Activated naive CD4-positive, alpha-beta T cell treated with anti-CD3 and anti-CD28 coated beads, Interleukin-2, amount 50 U/mL, for 72 hours (primary cell): Measurements from ENCODE around the gene CLDN14. TPM values are rescaled to one million over a fixed set of nuclear protein-coding genes. Genes with fewer than 3 reads are reported as not detected.
A peak's percentile ranks its signal among the peaks of the same experiment; 100 is the strongest.

Experiments
- ATAC-seq, 2 donors: fragments of 150-1000 bp; cut with Tn5 transposase; 2 replicates each; pipeline ENCODE4 v1.10.0; 2021; ENCODE audit warnings: mild to moderate bottlenecking in 2 of 2, moderate library complexity in 2 of 2
- DNase-seq, 2 donors: peaks; one replicate each; pipeline ENCODE4 v3.0.0; 2021 to 2022; ENCODE audit warnings: low spot score in 2 of 2
- H3K27ac Mint-ChIP-seq, 2 donors: one replicate each; pipeline ENCODE4 v1.8.0; 2022; ENCODE audit warnings: mild to moderate bottlenecking in 2 of 2, mixed read lengths in 2 of 2
- H3K36me3 Mint-ChIP-seq, 2 donors: one replicate each; pipeline ENCODE4 v1.8.0; 2022; ENCODE audit warnings: mixed read lengths in 2 of 2
- H3K9me3 Mint-ChIP-seq, 2 donors: one replicate each; pipeline ENCODE4 v1.8.0; 2022; ENCODE audit warnings: mixed read lengths in 2 of 2
- total RNA-seq, 2 donors: library from RNA; stranded (reverse); gene quantifications; one replicate each; pipeline ENCODE4 v1.2.3, GENCODE V29; 2022

Gene CLDN14
- total RNA-seq, 2 donors from 2014 or later = not detected

- no peaks in the 10 kb centered on the region for H3K9me3 Mint-ChIP-seq
- no peaks in the 10 kb centered on the region for H3K36me3 Mint-ChIP-seq
- no peak for DNase-seq
- peak overlapping the region in 1 of 2 donors; percentile 19 for H3K27ac Mint-ChIP-seq
- ATAC-seq = no peak
These were observed 18.5 kb downstream of the CLDN14 start for GRCh38 chr21:36461277-36461917.

GRCh38 chr21:36460866-36461265 is 19.1 kb downstream of the CLDN14 start:
- Mint-ChIP-seq H3K27ac (peak overlapping the region in 1 of 2 donors; percentile 19), H3K9me3 (no peaks in the 10 kb centered on the region), H3K36me3 (no peaks in the 10 kb centered on the region)
- DNase-seq (no peak), ATAC-seq (no peak)

GRCh38 chr21:36459098-36459497 is 20.8 kb downstream of the CLDN14 start:
- ATAC-seq (no peak), DNase-seq (no peak)
- no peaks in the 10 kb centered on the region for H3K9me3 Mint-ChIP-seq
- H3K36me3 Mint-ChIP-seq = no peaks in the 10 kb centered on the region
- H3K27ac Mint-ChIP-seq = peak overlapping the region in 1 of 2 donors; percentile 23

- no peak for DNase-seq
- Mint-ChIP-seq H3K9me3 (no peaks in the 10 kb centered on the region), H3K36me3 (no peaks in the 10 kb centered on the region), H3K27ac (no peak overlapping the region)
- ATAC-seq = no peak
These were observed 23.1 kb downstream of the CLDN14 start for GRCh38 chr21:36456729-36457414.

GRCh38 chr21:36454706-36455105 is 25.2 kb downstream of the CLDN14 start:
- no peak for ATAC-seq
- Mint-ChIP-seq H3K36me3 (no peaks in the 10 kb centered on the region), H3K9me3 (no peaks in the 10 kb centered on the region), H3K27ac (no peak overlapping the region)
- no peak for DNase-seq

- no peaks in the 10 kb centered on the region for H3K9me3 Mint-ChIP-seq
- no peaks in the 10 kb centered on the region for H3K36me3 Mint-ChIP-seq
- DNase-seq (no peak), ATAC-seq (no peak)
- no peak overlapping the region for H3K27ac Mint-ChIP-seq
These were observed 25.8 kb downstream of the CLDN14 start for GRCh38 chr21:36454093-36454531.

- H3K27ac Mint-ChIP-seq = no peak overlapping the region
- H3K9me3 Mint-ChIP-seq = no peaks in the 10 kb centered on the region
- ATAC-seq (no peak), DNase-seq (no peak)
- no peaks in the 10 kb centered on the region for H3K36me3 Mint-ChIP-seq
These were observed 27.6 kb downstream of the CLDN14 start for GRCh38 chr21:36452281-36452825.

GRCh38 chr21:36451506-36451905 is 28.4 kb downstream of the CLDN14 start:
- H3K27ac Mint-ChIP-seq = no peak overlapping the region
- ATAC-seq (no peak), DNase-seq (no peak)
- H3K36me3 Mint-ChIP-seq = no peaks in the 10 kb centered on the region
- H3K9me3 Mint-ChIP-seq = no peaks in the 10 kb centered on the region

- H3K27ac Mint-ChIP-seq = no peak overlapping the region
- no peak for DNase-seq
- H3K9me3 Mint-ChIP-seq = no peaks in the 10 kb centered on the region
- ATAC-seq = peak in 1 of 2 donors; percentile 43
- H3K36me3 Mint-ChIP-seq = no peaks in the 10 kb centered on the region
These were observed 29.4 kb downstream of the CLDN14 start for GRCh38 chr21:36450511-36450910.

GRCh38 chr21:36446301-36446700 is 33.6 kb downstream of the CLDN14 start:
- ATAC-seq = no peak
- Mint-ChIP-seq H3K9me3 (no peaks in the 10 kb centered on the region), H3K27ac (no peak overlapping the region)

GRCh38 chr21:36441715-36442114 is 38.2 kb downstream of the CLDN14 start:
- DNase-seq = no peak
- H3K27ac Mint-ChIP-seq = no peak overlapping the region

More at GRCh38 chr21:36446301-36446700, 33.6 kb downstream of the CLDN14 start:
- DNase-seq = no peak
- no peaks in the 10 kb centered on the region for H3K36me3 Mint-ChIP-seq

GRCh38 chr21:36437745-36438128 is 42.2 kb downstream of the CLDN14 start:
- no peak for DNase-seq
- ATAC-seq = peak in 1 of 2 donors; percentile 18

More at GRCh38 chr21:36441715-36442114, 38.2 kb downstream of the CLDN14 start:
- Mint-ChIP-seq H3K36me3 (no peaks in the 10 kb centered on the region), H3K9me3 (no peaks in the 10 kb centered on the region)
- ATAC-seq = no peak

GRCh38 chr21:36436829-36437744 is 42.8 kb downstream of the CLDN14 start:
- Mint-ChIP-seq H3K27ac (no peak overlapping the region), H3K36me3 (peaks cover 0 to 4% of the 10 kb centered on the region in 2 donors), H3K9me3 (no peaks in the 10 kb centered on the region)
- no peak for DNase-seq
- no peak for ATAC-seq

More at GRCh38 chr21:36437745-36438128, 42.2 kb downstream of the CLDN14 start:
- H3K36me3 Mint-ChIP-seq = no peaks in the 10 kb centered on the region
- no peaks in the 10 kb centered on the region for H3K9me3 Mint-ChIP-seq
- H3K27ac Mint-ChIP-seq = no peak overlapping the region

- H3K9me3 Mint-ChIP-seq = no peaks in the 10 kb centered on the region
- no peak overlapping the region for H3K27ac Mint-ChIP-seq
- H3K36me3 Mint-ChIP-seq = peaks cover 0 to 10% of the 10 kb centered on the region in 2 donors
- DNase-seq (no peak), ATAC-seq (no peak)
These were observed 45.8 kb downstream of the CLDN14 start for GRCh38 chr21:36434144-36434543.

- Mint-ChIP-seq H3K9me3 (no peaks in the 10 kb centered on the region), H3K36me3 (peaks cover 0 to 10% of the 10 kb centered on the region in 2 donors), H3K27ac (no peak overlapping the region)
- no peak for ATAC-seq
- DNase-seq = no peak
These were observed 46.7 kb downstream of the CLDN14 start for GRCh38 chr21:36433059-36433709.

GRCh38 chr21:36431252-36431651 is 48.7 kb downstream of the CLDN14 start:
- Mint-ChIP-seq H3K9me3 (no peaks in the 10 kb centered on the region), H3K36me3 (peaks cover 0 to 10% of the 10 kb centered on the region in 2 donors), H3K27ac (no peak overlapping the region)
- ATAC-seq = no peak
- no peak for DNase-seq
